Central memory CD8-positive, alpha-beta T cell (primary cell): ENCODE data around the gene TEFM.
"Not testable (repeated sequence)": the region's sequence is repeated elsewhere in the genome, so short reads cannot be mapped to it uniquely, and the experiment has no call there.

Experiments
- ATAC-seq: fragments of 150-1000 bp; cut with Tn5 transposase; replicated peaks from 2 replicates; pipeline ENCODE4 v1.10.0; 2022; ENCODE audit warnings: mild to moderate bottlenecking, moderate FRiP score, moderate number of reproducible peaks; ENCODE audit not compliant: poor library complexity, severe bottlenecking; ENCODE audit errors: extremely low read depth
- DNase-seq, 2 donors: peaks; one replicate each; pipeline ENCODE4 v3.0.0; 2021; ENCODE audit warnings: low spot score in 2 of 2
- H3K27ac Mint-ChIP-seq: one replicate; pipeline ENCODE4 v1.8.0; 2022; ENCODE audit warnings: low read depth, mild to moderate bottlenecking, moderate library complexity, mixed read lengths
- H3K27me3 Mint-ChIP-seq: one replicate; pipeline ENCODE4 v1.8.0; 2022; ENCODE audit warnings: mixed read lengths
- H3K36me3 Mint-ChIP-seq: one replicate; pipeline ENCODE4 v1.8.0; 2022; ENCODE audit warnings: mild to moderate bottlenecking, moderate library complexity, mixed read lengths; ENCODE audit not compliant: insufficient read depth
- H3K4me1 Mint-ChIP-seq: one replicate; pipeline ENCODE4 v1.8.0; 2022; ENCODE audit warnings: mixed read lengths
- H3K4me3 Mint-ChIP-seq: one replicate; pipeline ENCODE4 v1.8.0; 2022; ENCODE audit warnings: mild to moderate bottlenecking, moderate library complexity, mixed read lengths
- H3K9me3 Mint-ChIP-seq: one replicate; pipeline ENCODE4 v1.8.0; 2022; ENCODE audit warnings: mixed read lengths

TEFM gene

GRCh38 chr17:30906101-30906911 is at the start of gene TEFM:
Gene TEFM, minus strand, starts transcription at chr17:30906238. Its CDS starts 40 bp downstream, at chr17:30906198.
- DNase-seq: peak; percentile 88
- no peaks in the 10 kb centered on the region for H3K9me3 Mint-ChIP-seq
- H3K36me3 Mint-ChIP-seq: peaks cover 27% of the 10 kb centered on the region
- H3K27ac Mint-ChIP-seq: peak within 1 kb of the TSS; percentile 98
- peak; percentile 95 for ATAC-seq
- no peaks in the 10 kb centered on the region for H3K27me3 Mint-ChIP-seq
- peaks cover 40% of the 10 kb centered on the region for H3K4me1 Mint-ChIP-seq
- peak within 1 kb of the TSS; percentile 92 for H3K4me3 Mint-ChIP-seq

GRCh38 chr17:30954046-30954830 is 48.2 kb upstream of the TEFM start:
- no peak overlapping the region for H3K4me3 Mint-ChIP-seq
- H3K27ac Mint-ChIP-seq: no peak overlapping the region
- H3K27me3 Mint-ChIP-seq: no peaks in the 10 kb centered on the region
- DNase-seq: no peak
- no peak for ATAC-seq
- H3K9me3 Mint-ChIP-seq: no peaks in the 10 kb centered on the region
- H3K4me1 Mint-ChIP-seq: no peaks in the 10 kb centered on the region
- no peaks in the 10 kb centered on the region for H3K36me3 Mint-ChIP-seq

GRCh38 chr17:30952638-30953393 is 46.8 kb upstream of the TEFM start:
- ATAC-seq: no peak
- H3K9me3 Mint-ChIP-seq: no peaks in the 10 kb centered on the region
- DNase-seq: no peak
- no peaks in the 10 kb centered on the region for H3K4me1 Mint-ChIP-seq
- no peak overlapping the region for H3K4me3 Mint-ChIP-seq
- H3K27me3 Mint-ChIP-seq: no peaks in the 10 kb centered on the region
- H3K36me3 Mint-ChIP-seq: no peaks in the 10 kb centered on the region
- no peak overlapping the region for H3K27ac Mint-ChIP-seq

- no peaks in the 10 kb centered on the region for H3K36me3 Mint-ChIP-seq
- ATAC-seq (no peak), DNase-seq (no peak)
- no peak overlapping the region for H3K27ac Mint-ChIP-seq
- no peaks in the 10 kb centered on the region for H3K27me3 Mint-ChIP-seq
- H3K9me3 Mint-ChIP-seq: no peaks in the 10 kb centered on the region
- no peaks in the 10 kb centered on the region for H3K4me1 Mint-ChIP-seq
- H3K4me3 Mint-ChIP-seq: no peak overlapping the region
Measured at GRCh38 chr17:30950669-30951399, 44.8 kb upstream of the TEFM start.

DNA sequence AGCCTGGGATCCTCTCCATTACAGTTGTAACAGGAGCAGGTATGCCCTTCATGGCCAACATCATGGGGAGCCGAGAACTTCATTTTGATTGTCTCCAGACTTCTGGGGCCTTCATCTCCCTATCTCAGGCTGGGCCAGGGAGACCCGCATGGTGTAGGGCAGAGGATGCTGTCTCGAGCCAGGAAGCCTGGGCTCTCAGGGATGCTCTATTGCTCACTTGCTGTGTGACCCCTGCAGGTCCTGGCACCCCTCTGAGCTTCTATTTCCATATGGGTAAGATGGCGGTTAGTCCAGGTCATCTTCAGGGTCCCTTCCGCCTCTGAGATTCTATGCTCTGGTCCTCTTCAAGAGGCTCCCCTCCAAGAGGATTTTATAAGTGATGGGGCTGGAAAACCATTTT is 44.2 kb upstream of the TEFM start:
- Mint-ChIP-seq H3K36me3 (no peaks in the 10 kb centered on the region), H3K4me1 (no peaks in the 10 kb centered on the region), H3K27me3 (no peaks in the 10 kb centered on the region), H3K4me3 (no peak overlapping the region), H3K27ac (no peak overlapping the region), H3K9me3 (no peaks in the 10 kb centered on the region)
- no peak for ATAC-seq
- DNase-seq: no peak

GRCh38 chr17:30947796-30948195 is 41.8 kb upstream of the TEFM start:
- no peaks in the 10 kb centered on the region for H3K36me3 Mint-ChIP-seq
- no peak overlapping the region for H3K4me3 Mint-ChIP-seq
- no peaks in the 10 kb centered on the region for H3K4me1 Mint-ChIP-seq
- ATAC-seq (no peak), DNase-seq (no peak)
- no peak overlapping the region for H3K27ac Mint-ChIP-seq
- no peaks in the 10 kb centered on the region for H3K9me3 Mint-ChIP-seq
- H3K27me3 Mint-ChIP-seq: no peaks in the 10 kb centered on the region

GRCh38 chr17:30942308-30943079 is 36.5 kb upstream of the TEFM start:
- H3K4me3 Mint-ChIP-seq: no peak overlapping the region
- H3K4me1 Mint-ChIP-seq: no peaks in the 10 kb centered on the region
- ATAC-seq: no peak
- H3K27me3 Mint-ChIP-seq: no peaks in the 10 kb centered on the region
- H3K36me3 Mint-ChIP-seq: no peaks in the 10 kb centered on the region
- no peaks in the 10 kb centered on the region for H3K9me3 Mint-ChIP-seq
- no peak for DNase-seq
- no peak overlapping the region for H3K27ac Mint-ChIP-seq

DNA sequence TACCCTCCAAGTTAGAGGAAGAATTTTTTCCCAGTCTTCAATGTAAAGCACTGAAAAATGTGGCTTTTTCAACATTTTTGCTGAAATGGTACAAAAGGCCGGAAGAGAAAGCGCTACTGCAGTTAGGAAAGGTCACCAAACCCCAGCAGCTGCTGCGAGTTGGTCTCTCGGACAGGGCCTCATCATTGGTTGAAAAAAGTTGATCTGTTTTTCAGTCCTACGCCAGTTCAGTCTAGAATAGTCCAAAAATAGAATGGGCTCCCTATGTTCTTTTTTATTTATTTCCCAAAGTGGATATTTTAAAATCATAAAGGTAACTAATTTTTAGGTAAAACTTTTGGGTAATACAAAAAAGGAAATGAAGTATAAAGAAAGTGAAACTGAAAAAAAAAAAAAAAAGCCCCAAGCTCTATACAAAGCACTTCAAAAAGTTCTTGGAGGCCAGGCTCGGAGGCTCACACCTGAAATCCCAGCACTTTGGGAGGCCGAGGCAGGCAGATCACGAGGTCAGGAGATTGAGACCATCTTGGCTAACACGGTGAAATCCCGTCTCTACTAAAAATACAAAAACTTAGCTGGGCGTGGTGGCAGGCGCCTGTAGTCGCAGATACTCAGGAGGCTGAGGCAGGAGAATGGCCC is 33.1 kb upstream of the TEFM start:
- Mint-ChIP-seq H3K36me3 (no peaks in the 10 kb centered on the region), H3K27me3 (no peaks in the 10 kb centered on the region), H3K4me1 (no peaks in the 10 kb centered on the region), H3K9me3 (no peaks in the 10 kb centered on the region), H3K27ac (no peak overlapping the region), H3K4me3 (no peak overlapping the region)
- ATAC-seq (no peak), DNase-seq (no peak)

DNA sequence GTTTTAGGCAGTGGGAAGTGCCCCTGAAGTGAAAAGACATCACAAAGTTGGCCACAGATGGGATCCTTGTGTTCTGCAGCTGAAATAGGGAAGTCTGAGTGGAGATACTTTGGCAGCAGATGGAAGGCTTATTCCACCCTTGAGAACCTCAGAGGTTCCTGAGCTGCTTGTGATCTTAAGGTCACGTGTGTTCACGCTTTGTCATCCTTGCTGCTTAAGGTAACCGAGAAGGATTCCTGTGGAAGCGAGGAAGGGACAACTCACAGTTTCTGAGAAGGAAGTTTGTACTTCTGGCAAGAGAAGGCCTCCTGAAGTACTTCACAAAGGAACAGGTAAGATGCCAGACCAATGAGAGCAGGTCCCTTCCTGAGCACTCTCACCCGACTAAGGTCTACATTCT is 27.9 kb upstream of the TEFM start:
- Mint-ChIP-seq H3K9me3 (no peaks in the 10 kb centered on the region), H3K27me3 (no peaks in the 10 kb centered on the region), H3K27ac (no peak overlapping the region)

DNA sequence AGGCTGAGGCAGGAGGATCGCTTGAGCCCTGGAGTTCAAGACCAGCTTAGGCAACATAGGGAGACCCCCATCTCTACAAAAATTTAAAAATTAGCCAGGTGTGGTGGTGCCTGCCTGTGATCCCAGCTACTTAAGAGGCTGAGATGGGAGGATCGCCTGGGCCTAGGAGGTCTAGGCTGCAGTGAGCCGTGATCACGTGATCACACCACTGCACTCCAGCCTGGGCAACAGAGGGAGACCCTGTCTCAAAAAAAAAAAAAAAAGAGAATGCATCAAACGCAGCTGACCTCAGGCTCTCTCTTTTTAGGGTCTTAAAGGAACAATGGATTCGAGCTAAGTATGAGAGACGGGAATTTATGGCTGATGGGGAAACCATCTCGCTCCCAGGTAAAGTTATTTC is 25.5 kb upstream of the TEFM start:
- H3K36me3 Mint-ChIP-seq, ATAC-seq, H3K4me1 Mint-ChIP-seq, H3K9me3 Mint-ChIP-seq, H3K27ac Mint-ChIP-seq, DNase-seq, H3K4me3 Mint-ChIP-seq: not testable (repeated sequence)
- H3K27me3 Mint-ChIP-seq: peaks cover 11% of the 10 kb centered on the region

More for the DNA sequence above, 27.9 kb upstream of the TEFM start:
- H3K36me3 Mint-ChIP-seq: no peaks in the 10 kb centered on the region
- no peak overlapping the region for H3K4me3 Mint-ChIP-seq
- H3K4me1 Mint-ChIP-seq: no peaks in the 10 kb centered on the region
- ATAC-seq (no peak), DNase-seq (no peak)

DNA sequence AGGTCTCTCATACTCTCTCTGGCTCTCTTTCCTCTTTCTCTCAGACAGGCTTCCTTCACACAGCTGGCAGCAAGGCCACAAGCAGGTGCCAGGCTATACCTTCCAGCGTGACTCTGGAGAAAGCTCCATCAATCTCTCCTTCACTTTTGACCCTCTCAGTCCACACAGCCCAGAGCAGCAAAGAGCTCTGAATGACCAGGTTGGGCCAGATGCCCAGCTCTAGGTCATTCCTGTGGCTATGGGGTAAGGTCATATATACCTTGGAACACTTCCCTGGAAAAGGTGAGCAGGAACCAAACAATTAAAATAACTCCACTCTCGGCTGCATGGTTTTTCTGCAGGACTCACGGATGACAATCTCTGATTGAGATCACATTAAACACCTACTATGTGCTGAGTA is 24.5 kb upstream of the TEFM start:
- H3K27ac Mint-ChIP-seq: no peak overlapping the region
- H3K27me3 Mint-ChIP-seq: peaks cover 22% of the 10 kb centered on the region
- H3K9me3 Mint-ChIP-seq: no peaks in the 10 kb centered on the region
- no peaks in the 10 kb centered on the region for H3K36me3 Mint-ChIP-seq
- no peaks in the 10 kb centered on the region for H3K4me1 Mint-ChIP-seq
- ATAC-seq (no peak), DNase-seq (no peak)
- H3K4me3 Mint-ChIP-seq: no peak overlapping the region
